ENCODE measurements around the gene COL27A1.

COL27A1 gene

GRCh38 chr9:114284316-114285060 lies 129.2 kb downstream of the COL27A1 start:
- no peak overlapping the region for H2AK5ac ChIP-seq (ENCODE audit: low read length)
- WGBS (ENCODE audit: extremely low coverage, insufficient coverage, low lambda C conversion rate): no CpG with 5 or more reads among the region's 11 CpGs
- no peak overlapping the region for H4K5ac ChIP-seq (ENCODE audit: low read length)
- no peak overlapping the region for H3K18ac ChIP-seq (ENCODE audit: low read length)
- no peak for DNase-seq
- no peak overlapping the region for H3K4me3 ChIP-seq (ENCODE audit: low read length)
- H3K27me3 ChIP-seq (ENCODE audit: insufficient read depth, low read length, poor library complexity): no peaks in the 10 kb centered on the region
- H4K8ac ChIP-seq (ENCODE audit: low read depth, low read length): no peak overlapping the region
- no peak overlapping the region for H2BK5ac ChIP-seq (ENCODE audit: low read length)
- no peak overlapping the region for H3K4me2 ChIP-seq (ENCODE audit: low read length)
- H3K23ac ChIP-seq (ENCODE audit: low read length): no peak overlapping the region
- H2BK15ac ChIP-seq (replicated peaks; ENCODE audit: low read depth): no peak overlapping the region
- H3K4me1 ChIP-seq (ENCODE audit: control insufficient read depth, low read depth, low read length): no peaks in the 10 kb centered on the region
- peaks cover 2% of the 10 kb centered on the region for H3K36me3 ChIP-seq (ENCODE audit: control insufficient read depth, insufficient read depth, low read length)
- no peak overlapping the region for H3K4ac ChIP-seq (ENCODE audit: low read depth, low read length)
- no peak overlapping the region for H2BK120ac ChIP-seq (ENCODE audit: low read depth, low read length)
- no peaks in the 10 kb centered on the region for H3K79me2 ChIP-seq (ENCODE audit: control insufficient read depth, insufficient read depth, low read length)
- H3K79me1 ChIP-seq (ENCODE audit: low read length): no peaks in the 10 kb centered on the region
- no peak overlapping the region for H3K9ac ChIP-seq (ENCODE audit: low read length)
- no peak overlapping the region for H3K56ac ChIP-seq (ENCODE audit: low read length)
- no peak overlapping the region for H3K27ac ChIP-seq (ENCODE audit: low read depth, low read length)

- H2AK5ac ChIP-seq (ENCODE audit: low read length): no peak overlapping the region
- H3K18ac ChIP-seq (ENCODE audit: low read length): no peak overlapping the region
- H4K8ac ChIP-seq (ENCODE audit: low read depth, low read length): no peak overlapping the region
- H2BK5ac ChIP-seq (ENCODE audit: low read length): no peak overlapping the region
- no CpG with 5 or more reads among the region's 20 CpGs for WGBS (ENCODE audit: extremely low coverage, insufficient coverage, low lambda C conversion rate)
- DNase-seq: peak; percentile 59
- no peak overlapping the region for H3K4me3 ChIP-seq (ENCODE audit: low read length)
- no peak overlapping the region for H4K5ac ChIP-seq (ENCODE audit: low read length)
- no peaks in the 10 kb centered on the region for H3K27me3 ChIP-seq (ENCODE audit: insufficient read depth, low read length, poor library complexity)
- H3K79me1 ChIP-seq (ENCODE audit: low read length): no peaks in the 10 kb centered on the region
- H3K9ac ChIP-seq (ENCODE audit: low read length): no peak overlapping the region
- H3K36me3 ChIP-seq (ENCODE audit: control insufficient read depth, insufficient read depth, low read length): peaks cover 2% of the 10 kb centered on the region
- no peak overlapping the region for H2BK15ac ChIP-seq (replicated peaks; ENCODE audit: low read depth)
- H3K4me2 ChIP-seq (ENCODE audit: low read length): no peak overlapping the region
- H3K56ac ChIP-seq (ENCODE audit: low read length): no peak overlapping the region
- H2BK120ac ChIP-seq (ENCODE audit: low read depth, low read length): no peak overlapping the region
- no peak overlapping the region for H3K4ac ChIP-seq (ENCODE audit: low read depth, low read length)
- H3K27ac ChIP-seq (ENCODE audit: low read depth, low read length): no peak overlapping the region
- no peaks in the 10 kb centered on the region for H3K4me1 ChIP-seq (ENCODE audit: control insufficient read depth, low read depth, low read length)
- no peaks in the 10 kb centered on the region for H3K79me2 ChIP-seq (ENCODE audit: control insufficient read depth, insufficient read depth, low read length)
- H3K23ac ChIP-seq (ENCODE audit: low read length): no peak overlapping the region
Measured at GRCh38 chr9:114285166-114285867, 130.0 kb downstream of the COL27A1 start.

GRCh38 chr9:114286146-114286679 lies 130.9 kb downstream of the COL27A1 start:
- H3K18ac ChIP-seq (ENCODE audit: low read length): no peak overlapping the region
- H3K4ac ChIP-seq (ENCODE audit: low read depth, low read length): no peak overlapping the region
- no peak overlapping the region for H4K5ac ChIP-seq (ENCODE audit: low read length)
- no CpG with 5 or more reads among the region's 10 CpGs for WGBS (ENCODE audit: extremely low coverage, insufficient coverage, low lambda C conversion rate)
- H4K8ac ChIP-seq (ENCODE audit: low read depth, low read length): no peak overlapping the region
- no peaks in the 10 kb centered on the region for H3K4me1 ChIP-seq (ENCODE audit: control insufficient read depth, low read depth, low read length)
- H3K79me1 ChIP-seq (ENCODE audit: low read length): no peaks in the 10 kb centered on the region
- H3K27ac ChIP-seq (ENCODE audit: low read depth, low read length): no peak overlapping the region
- no peak overlapping the region for H2BK15ac ChIP-seq (replicated peaks; ENCODE audit: low read depth)
- H3K4me2 ChIP-seq (ENCODE audit: low read length): no peak overlapping the region
- DNase-seq: no peak
- no peaks in the 10 kb centered on the region for H3K79me2 ChIP-seq (ENCODE audit: control insufficient read depth, insufficient read depth, low read length)
- H3K9ac ChIP-seq (ENCODE audit: low read length): no peak overlapping the region
- H3K56ac ChIP-seq (ENCODE audit: low read length): no peak overlapping the region
- H3K36me3 ChIP-seq (ENCODE audit: control insufficient read depth, insufficient read depth, low read length): peaks cover 2% of the 10 kb centered on the region
- H2AK5ac ChIP-seq (ENCODE audit: low read length): no peak overlapping the region
- H3K23ac ChIP-seq (ENCODE audit: low read length): no peak overlapping the region
- H3K4me3 ChIP-seq (ENCODE audit: low read length): no peak overlapping the region
- H3K27me3 ChIP-seq (ENCODE audit: insufficient read depth, low read length, poor library complexity): no peaks in the 10 kb centered on the region
- H2BK5ac ChIP-seq (ENCODE audit: low read length): no peak overlapping the region
- H2BK120ac ChIP-seq (ENCODE audit: low read depth, low read length): no peak overlapping the region

- Histone ChIP-seq H2AK5ac (ENCODE audit: low read length) (no peak overlapping the region), H3K79me1 (ENCODE audit: low read length) (no peaks in the 10 kb centered on the region), H3K79me2 (ENCODE audit: control insufficient read depth, insufficient read depth, low read length) (no peaks in the 10 kb centered on the region), H2BK15ac (replicated peaks; ENCODE audit: low read depth) (no peak overlapping the region), H3K4me2 (ENCODE audit: low read length) (no peak overlapping the region), H3K56ac (ENCODE audit: low read length) (no peak overlapping the region), H2BK5ac (ENCODE audit: low read length) (no peak overlapping the region), H4K5ac (ENCODE audit: low read length) (no peak overlapping the region), H3K4ac (ENCODE audit: low read depth, low read length) (no peak overlapping the region), H3K36me3 (ENCODE audit: control insufficient read depth, insufficient read depth, low read length) (peaks cover 2% of the 10 kb centered on the region), H4K8ac (ENCODE audit: low read depth, low read length) (no peak overlapping the region), H3K9ac (ENCODE audit: low read length) (no peak overlapping the region), H2BK120ac (ENCODE audit: low read depth, low read length) (no peak overlapping the region), H3K23ac (ENCODE audit: low read length) (no peak overlapping the region), H3K27me3 (ENCODE audit: insufficient read depth, low read length, poor library complexity) (no peaks in the 10 kb centered on the region), H3K27ac (ENCODE audit: low read depth, low read length) (no peak overlapping the region), H3K4me3 (ENCODE audit: low read length) (no peak overlapping the region), H3K18ac (ENCODE audit: low read length) (no peak overlapping the region), H3K4me1 (ENCODE audit: control insufficient read depth, low read depth, low read length) (no peaks in the 10 kb centered on the region)
- no peak for DNase-seq
- WGBS (ENCODE audit: extremely low coverage, insufficient coverage, low lambda C conversion rate): no CpG with 5 or more reads among the region's 16 CpGs
Measured at GRCh38 chr9:114287001-114287762, 131.8 kb downstream of the COL27A1 start.

GRCh38 chr9:114287763-114288192 lies 132.4 kb downstream of the COL27A1 start:
- DNase-seq: no peak
- Histone ChIP-seq H3K56ac (ENCODE audit: low read length) (no peak overlapping the region), H3K4me3 (ENCODE audit: low read length) (no peak overlapping the region), H3K18ac (ENCODE audit: low read length) (no peak overlapping the region), H4K5ac (ENCODE audit: low read length) (no peak overlapping the region), H3K4ac (ENCODE audit: low read depth, low read length) (no peak overlapping the region), H4K8ac (ENCODE audit: low read depth, low read length) (no peak overlapping the region), H2BK15ac (replicated peaks; ENCODE audit: low read depth) (no peak overlapping the region), H3K27ac (ENCODE audit: low read depth, low read length) (no peak overlapping the region), H2BK5ac (ENCODE audit: low read length) (no peak overlapping the region), H3K79me2 (ENCODE audit: control insufficient read depth, insufficient read depth, low read length) (no peaks in the 10 kb centered on the region), H3K9ac (ENCODE audit: low read length) (no peak overlapping the region), H3K79me1 (ENCODE audit: low read length) (no peaks in the 10 kb centered on the region), H3K4me1 (ENCODE audit: control insufficient read depth, low read depth, low read length) (no peaks in the 10 kb centered on the region), H3K27me3 (ENCODE audit: insufficient read depth, low read length, poor library complexity) (no peaks in the 10 kb centered on the region), H2AK5ac (ENCODE audit: low read length) (no peak overlapping the region), H2BK120ac (ENCODE audit: low read depth, low read length) (no peak overlapping the region), H3K36me3 (ENCODE audit: control insufficient read depth, insufficient read depth, low read length) (peaks cover 2% of the 10 kb centered on the region), H3K4me2 (ENCODE audit: low read length) (no peak overlapping the region), H3K23ac (ENCODE audit: low read length) (no peak overlapping the region)
- WGBS (ENCODE audit: extremely low coverage, insufficient coverage, low lambda C conversion rate): no CpG with 5 or more reads among the region's 15 CpGs
